Stimulated activated CD4-positive, alpha-beta T cell treated with anti-CD3 and anti-CD28 coated beads, TNF-alpha, amount 100 ng/mL, for 48 hours (primary cell): ENCODE measurements around the gene ZC3H7A.
A peak's percentile ranks its signal among the peaks of the same experiment; 100 is the strongest.
"Not testable (repeated sequence)": the region's sequence is repeated elsewhere in the genome, so short reads cannot be mapped to it uniquely, and the experiment has no call there.

Experiments
- DNase-seq, 3 donors: peaks; one replicate each; pipeline ENCODE4 v3.0.0-alpha.2; 2020; ENCODE audit warnings: low read depth in 3 of 3

ZC3H7A gene

GRCh38 chr16:11801481-11802021 is 4.5 kb upstream of the ZC3H7A start:
- DNase-seq: no peak

- no peak for DNase-seq
These were observed 3.3 kb upstream of the ZC3H7A start for GRCh38 chr16:11800382-11800718.

DNA sequence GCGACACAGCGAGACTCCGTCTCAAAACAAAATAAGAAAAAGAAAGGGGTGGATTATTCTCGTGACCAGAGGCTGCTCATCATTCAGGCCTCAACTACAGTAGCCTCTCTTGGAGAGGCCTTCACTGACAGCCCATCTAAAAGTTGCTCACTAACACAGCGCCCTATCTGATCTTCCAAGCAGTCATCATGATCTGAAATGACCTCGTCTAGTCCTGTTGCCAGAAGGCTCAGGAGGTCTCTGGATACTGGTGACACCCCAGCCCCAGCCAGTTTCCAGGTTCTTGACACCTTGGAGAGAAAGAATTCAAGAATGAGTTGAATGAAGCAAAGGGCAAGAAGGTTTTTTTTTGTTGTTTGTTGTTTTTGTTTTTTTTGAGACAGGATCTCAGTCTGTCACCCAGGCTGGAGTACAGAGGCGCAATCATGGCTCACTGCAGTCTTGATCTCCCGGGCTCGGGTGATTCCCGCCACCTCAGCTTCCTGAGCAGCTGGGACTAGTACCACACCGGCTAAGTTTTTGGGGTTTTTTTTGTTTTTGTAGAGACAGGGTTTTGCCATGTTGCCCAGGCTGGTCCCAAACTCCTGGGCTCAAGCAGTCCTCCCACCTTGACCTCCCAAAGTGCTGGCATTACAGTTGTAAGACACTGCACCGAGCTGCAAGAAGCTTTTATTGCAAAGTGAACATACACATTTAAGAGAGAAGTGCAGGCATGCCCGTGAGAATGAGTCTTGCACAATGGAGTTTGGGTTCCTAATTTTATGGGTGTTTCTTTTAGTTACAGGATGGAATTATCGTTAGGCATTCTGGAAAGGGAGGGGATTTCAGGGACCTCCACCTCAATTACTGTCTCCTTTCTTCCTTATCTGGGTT is 2.7 kb upstream of the ZC3H7A start:
- no peak for DNase-seq

- no peak for DNase-seq
These were observed 1.9 kb upstream of the ZC3H7A start for GRCh38 chr16:11799017-11799381.

- no peak for DNase-seq
These were observed 870 bp upstream of the ZC3H7A start for GRCh38 chr16:11797957-11798299.

DNA sequence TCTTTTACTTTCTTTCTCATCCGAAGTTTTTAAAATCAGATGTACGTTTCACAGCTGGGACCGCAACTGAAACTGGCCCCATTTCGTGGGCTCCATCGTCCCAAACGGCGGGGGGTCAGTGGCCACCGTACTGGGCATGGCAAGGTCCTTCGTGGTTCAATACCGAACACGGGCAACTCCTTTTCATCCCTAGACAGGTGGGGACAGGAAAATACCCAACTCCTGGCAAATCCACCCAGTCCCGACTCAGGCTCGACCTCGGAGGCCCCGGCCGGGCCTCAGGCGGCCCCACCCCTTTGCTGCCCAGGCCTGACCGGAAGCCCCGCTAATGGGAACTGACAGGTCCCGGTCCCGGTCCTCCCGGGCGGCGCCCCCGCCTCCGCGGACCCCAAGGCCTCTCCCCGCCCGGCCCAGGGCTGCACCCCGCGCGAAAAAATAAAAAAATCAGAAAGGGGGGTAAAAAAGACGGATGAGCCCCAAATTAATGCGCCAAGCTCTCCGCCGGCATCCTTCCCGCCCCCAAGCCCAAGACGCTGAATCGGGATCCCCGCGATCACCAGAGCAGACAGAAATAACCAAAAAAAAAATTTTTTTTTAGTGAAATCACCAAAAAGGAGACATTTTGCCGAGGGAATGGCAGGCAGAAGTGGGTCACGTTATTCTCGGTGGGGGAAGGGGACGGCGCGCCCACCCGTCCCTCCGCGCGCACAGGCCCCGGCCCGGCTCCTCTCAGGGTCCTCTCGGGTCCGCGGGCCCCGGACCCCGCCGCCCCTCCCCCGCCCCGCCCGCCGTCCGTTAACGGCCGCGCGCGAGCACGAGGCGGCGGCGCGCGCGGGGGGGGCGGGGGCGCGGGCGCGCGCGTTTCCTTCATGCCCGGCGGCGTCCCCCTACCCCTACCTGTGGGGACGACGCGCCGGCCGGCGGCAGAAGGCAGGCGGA is 562 bp downstream of the ZC3H7A start:
- DNase-seq: no peak

DNA sequence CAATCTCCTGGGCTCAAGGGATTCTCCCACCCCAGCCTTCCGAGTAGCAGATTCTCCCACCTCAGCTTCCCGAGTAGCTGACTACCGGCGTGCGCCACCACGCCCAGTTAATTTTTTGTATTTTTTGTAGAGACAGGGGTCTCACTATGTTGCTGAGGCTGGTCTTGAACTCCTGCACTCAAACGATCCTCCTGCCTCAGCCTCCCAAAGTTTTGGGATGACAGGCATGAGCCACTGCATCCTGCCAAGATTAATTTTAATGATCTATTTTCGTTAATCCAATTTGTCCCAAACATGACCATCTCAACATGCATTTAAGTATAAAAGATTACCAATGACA is 1.2 kb downstream of the ZC3H7A start:
- no peak for DNase-seq

DNA sequence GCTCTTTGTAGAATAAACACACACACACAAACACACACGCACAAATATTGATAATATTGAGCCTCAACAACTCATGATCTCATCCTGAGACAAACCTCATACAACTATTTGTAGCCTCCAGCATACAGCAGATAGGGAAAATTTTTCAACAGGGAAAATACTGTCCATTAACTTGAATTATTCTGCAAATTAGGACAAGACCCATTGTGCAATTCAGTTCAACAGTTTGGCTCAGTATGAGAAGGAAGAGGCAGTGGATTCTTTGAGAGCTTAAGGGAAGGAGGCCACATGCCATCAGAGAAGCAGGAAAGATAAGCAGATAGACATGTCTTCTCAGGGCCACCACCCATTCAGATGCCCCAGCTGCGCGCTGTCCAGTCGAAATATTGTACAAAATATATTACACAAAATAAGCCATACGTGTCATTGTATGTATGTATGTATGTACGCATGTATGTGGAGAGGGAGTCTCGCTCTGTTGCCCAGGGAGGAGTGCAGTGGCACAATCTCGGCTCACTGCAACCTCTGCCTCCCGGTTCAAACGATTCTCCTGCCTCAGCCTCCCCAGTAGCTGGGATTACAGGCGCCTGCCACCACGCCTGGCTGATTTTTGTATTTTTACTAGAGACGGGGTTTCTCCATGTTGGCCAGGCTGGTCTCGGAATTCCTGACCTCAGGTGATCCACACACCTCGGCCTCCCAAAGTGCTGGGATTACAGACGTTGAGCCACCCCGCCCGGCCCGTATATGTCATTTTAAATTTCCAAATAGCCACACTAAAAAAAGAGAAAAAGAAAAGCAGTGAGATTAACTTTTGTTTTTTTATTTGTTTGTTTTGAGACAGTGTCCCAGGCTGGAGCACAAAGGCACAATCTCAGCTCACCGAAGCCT is 1.8 kb downstream of the ZC3H7A start:
- DNase-seq: no peak

GRCh38 chr16:11794447-11794846 is 2.6 kb downstream of the ZC3H7A start:
- no peak for DNase-seq

GRCh38 chr16:11793840-11794239 is 3.2 kb downstream of the ZC3H7A start:
- no peak for DNase-seq

- no peak for DNase-seq
These were observed 4.4 kb downstream of the ZC3H7A start for GRCh38 chr16:11792410-11793241.

GRCh38 chr16:11791144-11791828 is 5.8 kb downstream of the ZC3H7A start:
- DNase-seq: no peak

DNA sequence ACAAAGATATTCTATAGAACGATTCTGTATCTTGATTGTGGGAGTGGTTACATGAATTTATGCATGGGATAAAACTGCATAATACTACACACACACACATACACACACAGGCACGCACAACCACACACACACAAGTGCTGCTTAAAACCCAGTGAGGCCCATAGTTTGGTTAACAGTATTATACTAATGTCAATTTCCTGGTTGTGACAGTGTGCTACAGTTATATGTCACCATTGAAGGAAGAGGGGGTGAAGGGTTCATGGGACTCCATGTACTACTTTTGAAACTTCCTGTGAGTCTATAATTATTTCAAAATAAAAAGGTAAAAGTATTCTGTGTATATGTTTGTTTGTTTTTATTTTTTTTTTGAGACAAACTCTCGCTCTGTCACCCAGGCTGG is 8.1 kb downstream of the ZC3H7A start:
- DNase-seq: no peak

DNA sequence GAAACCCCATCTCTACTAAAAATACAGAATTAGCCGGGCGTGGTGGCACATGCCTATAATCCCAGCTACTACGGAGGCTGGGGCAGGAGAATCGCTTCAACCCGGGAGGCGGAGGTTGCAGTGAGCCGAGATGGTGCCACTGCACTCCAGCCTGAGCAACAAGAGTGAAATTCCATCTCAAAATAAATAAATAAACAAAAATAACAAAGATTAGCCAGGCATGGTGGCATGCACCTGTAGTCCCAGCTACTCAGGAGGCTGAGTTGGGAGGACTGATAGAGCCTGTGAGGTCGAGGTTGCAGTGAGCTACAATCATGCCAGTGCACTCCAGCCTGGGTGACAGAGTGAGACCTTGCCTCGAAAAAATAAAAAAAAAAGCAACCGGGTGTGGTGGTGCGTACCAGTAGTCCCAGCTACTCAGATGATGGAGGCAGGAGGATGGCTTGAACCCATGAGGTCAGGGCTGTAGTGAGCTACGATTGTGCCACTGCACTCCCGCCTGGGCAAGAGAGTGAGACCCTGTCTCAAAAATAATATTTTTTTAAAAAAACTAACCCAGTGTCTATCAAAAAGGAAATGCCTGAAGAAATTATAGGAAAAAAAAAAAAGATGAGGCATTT is 12.0 kb downstream of the ZC3H7A start:
- DNase-seq: not testable (repeated sequence)

DNA sequence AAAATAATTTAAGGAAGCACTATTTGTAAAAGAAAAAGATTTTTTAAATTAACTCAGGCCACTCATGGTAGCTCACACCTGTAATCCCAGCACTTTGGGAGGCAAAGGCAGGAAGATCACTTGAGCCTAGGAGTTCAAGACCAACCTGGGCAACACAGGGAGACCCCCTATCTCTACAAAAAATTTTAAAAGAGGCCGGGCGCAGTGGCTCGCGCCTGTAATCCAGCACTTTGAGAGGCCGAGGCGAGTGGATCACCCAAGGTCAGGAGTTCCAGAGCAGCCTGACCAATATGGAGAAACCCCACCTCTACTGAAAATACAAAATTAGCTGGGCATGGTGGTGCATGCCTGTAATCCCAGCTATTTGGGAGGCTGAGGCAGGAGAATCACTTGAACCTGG is 12.7 kb downstream of the ZC3H7A start:
- DNase-seq: not testable (repeated sequence)

- no peak for DNase-seq
These were observed 13.1 kb downstream of the ZC3H7A start for GRCh38 chr16:11784038-11784369.

DNA sequence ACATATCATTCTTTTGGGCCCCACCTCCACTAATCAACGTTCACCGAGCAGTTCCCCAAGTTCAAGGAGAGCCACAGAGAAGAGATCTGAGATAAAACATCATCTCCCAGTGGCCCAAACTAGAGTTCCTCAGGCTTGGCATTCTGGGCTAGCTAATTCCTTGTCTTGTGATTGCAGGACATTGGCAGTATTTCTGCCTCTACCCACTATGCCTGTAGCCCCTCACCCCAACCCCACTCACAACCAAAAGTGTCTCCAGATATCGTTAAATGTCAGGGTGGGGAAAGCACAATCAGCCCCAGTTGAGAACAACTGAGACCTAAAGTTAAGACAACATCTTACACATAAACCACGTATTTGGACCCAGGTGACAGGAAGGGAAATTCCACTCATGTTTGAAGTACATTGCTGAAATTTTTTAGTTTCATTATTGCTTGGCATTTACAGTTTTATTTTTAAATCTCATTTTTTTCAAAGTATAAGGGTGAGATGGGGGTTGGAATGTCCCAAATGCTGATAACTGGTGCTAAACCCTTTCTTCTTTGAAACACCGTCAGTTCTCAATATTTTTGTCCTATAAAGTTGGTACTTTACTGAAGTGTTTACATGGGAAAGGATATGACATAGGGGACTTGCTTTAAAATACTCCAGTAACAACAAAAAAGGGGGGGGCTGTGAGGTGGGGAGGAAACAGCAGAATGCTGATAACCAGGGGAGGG is 13.6 kb downstream of the ZC3H7A start:
- DNase-seq: peak in 1 of 3 donors; percentile 8

- no peak for DNase-seq
These were observed 15.3 kb downstream of the ZC3H7A start for GRCh38 chr16:11781773-11782172.

DNA sequence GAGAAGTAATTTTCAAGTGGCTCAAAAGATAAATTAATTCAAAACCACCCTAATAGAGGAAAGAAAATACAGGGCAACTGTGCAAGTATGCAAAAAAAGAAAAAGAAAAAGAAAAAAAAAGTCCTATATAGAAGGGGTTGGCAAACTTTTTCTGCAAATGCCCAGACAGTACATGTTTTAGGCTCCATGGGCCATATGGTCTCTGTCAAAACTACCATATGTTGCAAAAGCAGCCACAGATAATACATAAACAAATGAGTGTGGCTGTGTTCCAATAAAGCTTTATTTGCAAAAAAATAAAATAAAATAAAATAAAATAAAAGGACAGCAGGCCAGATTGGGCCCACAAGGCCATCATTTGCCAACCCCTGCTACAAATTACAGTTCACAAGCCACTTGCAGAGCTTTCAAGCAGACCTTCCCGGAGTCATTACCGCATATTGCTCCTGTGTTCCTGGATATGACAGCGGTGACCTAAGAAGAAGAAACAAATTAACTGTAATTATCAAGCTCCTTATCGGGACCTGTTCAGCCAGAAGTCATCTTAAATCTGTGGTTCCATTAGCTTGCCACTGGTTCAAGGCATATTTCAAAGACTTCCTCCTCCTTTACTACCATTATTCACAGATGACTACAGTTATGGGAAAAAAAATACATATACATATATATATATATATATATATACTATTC is 15.9 kb downstream of the ZC3H7A start:
- no peak for DNase-seq
